GM12874 (cell line): ENCODE data around the gene PRRX1.

ENCODE experiments used
- TF ChIP-seq, protein P1 (sequence below): IDR thresholded peaks from 2 replicates; pipeline ENCODE4 v1.5.1; 2011; ENCODE audit warnings: low read depth, mild to moderate bottlenecking, control low read depth, low read length, moderate library complexity; ENCODE audit not compliant: insufficient read depth

The PRRX1 gene

DNA sequence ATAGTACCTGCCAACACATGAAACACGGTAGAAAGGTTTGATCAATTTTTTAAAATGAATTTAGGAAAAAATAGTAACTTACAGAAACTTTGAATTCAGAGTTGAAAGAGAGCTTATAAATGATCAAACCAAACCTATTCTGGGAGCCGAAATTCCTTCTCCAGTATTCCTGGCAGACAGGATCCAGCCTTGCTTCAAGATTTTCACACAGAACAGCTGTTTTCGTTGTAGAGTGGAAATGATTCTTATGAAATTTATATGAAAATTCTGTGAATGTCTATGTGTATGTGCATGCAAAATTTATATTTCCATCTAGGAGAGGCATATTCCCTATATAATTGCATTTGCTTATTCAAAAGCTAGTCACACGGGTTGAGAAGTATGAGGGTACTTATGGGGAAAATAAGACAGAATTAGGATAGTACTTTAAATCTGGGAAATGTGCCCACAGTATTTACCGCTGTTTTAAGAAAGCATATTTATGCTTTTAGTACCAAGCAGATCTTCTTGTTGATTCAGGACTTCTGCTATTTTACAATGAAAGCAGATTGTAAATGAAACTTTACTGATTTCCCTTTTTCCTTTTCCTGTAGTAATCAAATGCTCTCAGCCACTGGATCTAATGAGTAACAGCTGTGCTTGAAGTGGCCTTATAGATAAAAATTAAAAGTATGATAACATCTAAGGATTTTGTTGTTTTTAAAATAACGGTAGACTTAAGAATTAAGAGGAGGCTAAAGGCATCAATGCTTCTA is 30.4 kb downstream of the PRRX1 start:
- TF ChIP-seq, protein P1, sequence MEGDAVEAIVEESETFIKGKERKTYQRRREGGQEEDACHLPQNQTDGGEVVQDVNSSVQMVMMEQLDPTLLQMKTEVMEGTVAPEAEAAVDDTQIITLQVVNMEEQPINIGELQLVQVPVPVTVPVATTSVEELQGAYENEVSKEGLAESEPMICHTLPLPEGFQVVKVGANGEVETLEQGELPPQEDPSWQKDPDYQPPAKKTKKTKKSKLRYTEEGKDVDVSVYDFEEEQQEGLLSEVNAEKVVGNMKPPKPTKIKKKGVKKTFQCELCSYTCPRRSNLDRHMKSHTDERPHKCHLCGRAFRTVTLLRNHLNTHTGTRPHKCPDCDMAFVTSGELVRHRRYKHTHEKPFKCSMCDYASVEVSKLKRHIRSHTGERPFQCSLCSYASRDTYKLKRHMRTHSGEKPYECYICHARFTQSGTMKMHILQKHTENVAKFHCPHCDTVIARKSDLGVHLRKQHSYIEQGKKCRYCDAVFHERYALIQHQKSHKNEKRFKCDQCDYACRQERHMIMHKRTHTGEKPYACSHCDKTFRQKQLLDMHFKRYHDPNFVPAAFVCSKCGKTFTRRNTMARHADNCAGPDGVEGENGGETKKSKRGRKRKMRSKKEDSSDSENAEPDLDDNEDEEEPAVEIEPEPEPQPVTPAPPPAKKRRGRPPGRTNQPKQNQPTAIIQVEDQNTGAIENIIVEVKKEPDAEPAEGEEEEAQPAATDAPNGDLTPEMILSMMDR, result no peak

GRCh38 chr1:170695955-170696590 is 32.1 kb downstream of the PRRX1 start:
- TF ChIP-seq, protein P1, result no peak

DNA sequence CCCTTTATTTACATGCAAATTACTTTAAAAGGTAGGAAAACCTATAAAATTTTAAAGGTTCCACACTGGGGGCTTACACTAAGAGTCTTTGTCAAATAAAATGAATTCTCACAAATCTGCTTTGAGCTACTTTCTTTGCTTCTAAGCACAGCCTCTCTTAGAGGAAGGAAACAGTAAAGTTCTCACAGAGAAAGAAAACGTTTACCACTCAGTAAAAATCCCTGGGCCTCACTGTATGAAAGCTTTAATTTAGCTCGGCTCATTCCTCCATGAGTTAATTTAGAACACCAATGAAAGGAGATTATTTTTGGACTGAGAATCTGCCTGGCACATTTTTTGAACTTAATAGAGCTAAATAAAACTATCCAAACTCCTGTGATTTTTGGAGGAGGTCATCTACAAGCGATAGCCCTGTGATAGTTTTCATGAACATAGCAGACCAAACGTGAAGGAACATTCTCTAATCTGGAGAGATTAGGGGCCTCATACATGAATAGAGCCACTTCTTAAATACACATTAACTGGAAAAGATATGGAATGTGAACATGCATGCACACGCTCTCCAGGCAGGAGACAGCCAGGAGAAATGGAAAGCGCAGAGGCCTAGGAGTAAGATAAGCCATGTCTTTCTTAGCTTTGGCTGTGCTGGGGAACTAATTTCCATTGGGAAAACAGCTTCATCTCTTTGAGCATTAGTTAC is 32.8 kb downstream of the PRRX1 start:
- TF ChIP-seq, protein P1, result no peak

GRCh38 chr1:170697316-170697715 is 33.4 kb downstream of the PRRX1 start:
- TF ChIP-seq, protein P1, result no peak

DNA sequence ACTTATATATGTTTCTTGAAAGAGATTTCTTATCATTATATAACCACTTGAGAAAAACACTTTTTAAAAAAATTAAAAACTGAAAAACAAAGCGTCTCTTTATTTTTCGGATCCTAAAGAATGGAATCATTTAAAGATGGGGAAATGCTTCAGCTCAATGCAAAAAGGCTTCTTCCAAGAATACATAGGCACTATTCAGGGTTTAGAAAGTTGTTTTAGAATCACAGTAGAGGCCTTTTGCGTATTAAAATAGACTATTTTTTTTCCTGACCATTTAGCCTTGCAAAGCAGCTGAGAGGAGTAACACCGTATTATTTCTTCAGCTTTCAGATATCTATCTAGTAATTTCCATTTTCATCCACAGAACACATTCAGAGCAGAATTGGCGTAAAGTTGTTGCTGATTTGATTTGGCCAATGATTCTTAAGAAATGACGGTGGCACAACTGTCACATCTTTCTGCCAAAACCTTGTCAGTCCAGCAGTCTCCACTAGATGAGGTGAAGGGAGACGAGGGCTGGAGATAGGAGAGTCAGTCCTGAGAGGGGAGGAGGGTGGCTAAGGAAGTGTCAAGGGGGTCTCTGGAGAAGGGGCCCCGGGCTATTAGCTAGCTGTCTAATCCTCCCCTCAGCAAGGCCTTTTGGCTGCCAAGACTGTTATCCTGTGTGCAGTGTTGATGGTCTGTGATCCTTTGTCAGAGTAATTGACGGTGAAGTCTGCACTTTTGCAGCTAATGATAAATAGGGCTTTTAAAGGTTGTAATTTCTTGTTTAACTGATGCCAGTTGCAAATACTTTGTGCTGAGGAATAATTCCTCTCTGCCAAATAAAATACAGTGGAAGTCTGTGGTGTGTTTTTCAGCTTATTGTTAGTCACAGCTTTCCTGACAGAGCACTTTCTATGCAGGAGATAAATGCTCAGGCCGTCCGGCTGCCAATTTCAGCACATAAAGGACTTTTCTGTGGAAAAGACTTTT is 34.7 kb downstream of the PRRX1 start:
- TF ChIP-seq, protein P1, result no peak

DNA sequence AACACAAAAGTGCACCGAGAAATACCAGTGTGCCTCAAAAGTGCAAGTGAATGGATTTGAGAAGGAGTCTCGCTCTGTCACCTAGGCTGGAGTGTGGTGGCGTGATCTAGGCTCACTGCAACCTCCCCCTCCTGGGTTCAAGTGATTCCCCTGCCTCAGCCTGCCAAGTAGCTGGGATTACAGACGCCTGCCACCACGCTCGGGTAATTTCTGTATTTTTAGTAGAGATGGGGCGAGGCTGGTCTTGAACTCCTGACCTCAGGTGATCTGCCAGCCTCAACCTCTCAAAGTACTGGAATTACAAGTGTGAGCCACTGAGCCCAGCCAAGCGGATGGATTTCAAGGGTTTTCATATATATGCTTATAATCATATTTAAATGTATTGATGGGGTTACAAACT is 35.8 kb downstream of the PRRX1 start:
- TF ChIP-seq, protein P1, result no peak
